HepG2 (cell line): ENCODE measurements around the gene OR1I1. TPM values are rescaled to one million over a fixed set of nuclear protein-coding genes. Genes with fewer than 3 reads are reported as not detected.

Experiments
- ARID5B ChIP-seq: IDR thresholded peaks from 2 replicates; pipeline ENCODE4 v1.4.0; 2020; ENCODE audit warnings: mild to moderate bottlenecking, missing genetic modification reagents
- ATF6 ChIP-seq: sonication (generic); formaldehyde crosslinking; conservative IDR thresholded peaks from 2 replicates; pipeline ENCODE4 v1.4.0; 2020; ENCODE audit warnings: missing genetic modification reagents
- BRCA1 ChIP-seq: sonication (generic); formaldehyde crosslinking; IDR thresholded peaks from 2 replicates; pipeline ENCODE4 v1.4.0; 2020; ENCODE audit warnings: missing genetic modification reagents
- CCDC6 ChIP-seq: sonication (generic); formaldehyde crosslinking; IDR thresholded peaks from 2 replicates; pipeline ENCODE4 v1.8.1; 2022; ENCODE audit warnings: mild to moderate bottlenecking, missing genetic modification reagents, moderate library complexity
- CREM ChIP-seq, 2 experiments: sonication (generic) in 1 of 2; formaldehyde crosslinking in 1 of 2; IDR thresholded peaks; 2 replicates each; pipeline versions ENCODE4 v1.4.0 to v1.6.1; 2016 to 2020; ENCODE audit warnings: antibody characterized with exemption in 1 of 2, mild to moderate bottlenecking in 1 of 2, missing genetic modification reagents in 1 of 2
- DPF2 ChIP-seq: sonication (generic); formaldehyde crosslinking; IDR thresholded peaks from 2 replicates; pipeline ENCODE4 v1.4.0; 2020; ENCODE audit warnings: mild to moderate bottlenecking, low read depth, missing genetic modification reagents, borderline replicate concordance
- ERF ChIP-seq: IDR thresholded peaks from 2 replicates; pipeline ENCODE4 v1.6.1; 2018; ENCODE audit warnings: missing biosample characterization, missing genetic modification reagents
- HNRNPK ChIP-seq: fragments of 200-400 bp; formaldehyde crosslinking; IDR thresholded peaks from 2 replicates; pipeline ENCODE4 v1.6.1; 2018; ENCODE audit warnings: low read length, low read depth, moderate library complexity, mild to moderate bottlenecking; ENCODE audit not compliant: poor library complexity, severe bottlenecking
- HOMEZ ChIP-seq: IDR thresholded peaks from 2 replicates; pipeline ENCODE4 v1.6.1; 2016; ENCODE audit warnings: low read depth
- KDM6A ChIP-seq: IDR thresholded peaks from 2 replicates; pipeline ENCODE4 v1.6.1; 2016; ENCODE audit warnings: low read depth
- POLR2A ChIP-seq, 2 experiments: IDR thresholded peaks; 2 replicates each; pipeline ENCODE4 v1.6.1; 2011; ENCODE audit warnings: low read depth in 2 of 2, low read length in 2 of 2, mild to moderate bottlenecking in 1 of 2, moderate library complexity in 1 of 2; ENCODE audit not compliant: insufficient read depth in 1 of 2
- RORA ChIP-seq: sonication (generic); formaldehyde crosslinking; IDR thresholded peaks from 2 replicates; pipeline ENCODE4 v1.5.0; 2020; ENCODE audit warnings: mild to moderate bottlenecking, missing genetic modification reagents, moderate library complexity
- SAP130 ChIP-seq: IDR thresholded peaks from 2 replicates; pipeline ENCODE4 v1.6.1; 2016; ENCODE audit warnings: low read depth
- TARDBP ChIP-seq: sonication (generic); formaldehyde crosslinking; IDR thresholded peaks from 2 replicates; pipeline ENCODE4 v1.8.0; 2022; ENCODE audit warnings: mild to moderate bottlenecking, missing genetic modification reagents
- ZBTB37 ChIP-seq: sonication (generic); formaldehyde crosslinking; IDR thresholded peaks from 2 replicates; pipeline ENCODE4 v1.4.0; 2020; ENCODE audit warnings: mild to moderate bottlenecking, missing genetic modification reagents
- ZFY ChIP-seq: sonication (generic); formaldehyde crosslinking; IDR thresholded peaks from 2 replicates; pipeline ENCODE4 v1.4.0; 2020; ENCODE audit warnings: missing genetic modification reagents
- ZNF292 ChIP-seq: sonication (generic); formaldehyde crosslinking; IDR thresholded peaks from 2 replicates; pipeline ENCODE4 v1.8.1; 2022; ENCODE audit warnings: mild to moderate bottlenecking, low read depth, missing genetic modification reagents, borderline replicate concordance
- ZNF362 ChIP-seq: sonication (generic); formaldehyde crosslinking; IDR thresholded peaks from 2 replicates; pipeline ENCODE4 v1.4.0; 2020; ENCODE audit warnings: missing genetic modification reagents, mild to moderate bottlenecking, borderline replicate concordance
- ZNF761 ChIP-seq: sonication (generic); formaldehyde crosslinking; conservative IDR thresholded peaks from 2 replicates; pipeline ENCODE4 v1.4.0; 2020; ENCODE audit warnings: mild to moderate bottlenecking, missing genetic modification reagents
- polyA plus RNA-seq, 8 experiments: library from polyadenylated mRNA; depleted of rRNA in 3 of 8; stranded (reverse) in 7 of 8; unstranded in 1 of 8; fragments of >200 nt; fragmentation: Illumina TruSeq in 4 of 8; extraction: Trizol in 4 of 8; gene quantifications; 2 replicates each; pipeline versions ENCODE4 v1.2.1 to v1.2.3, GENCODE V29; 2011 to 2016; ENCODE audit warnings: low read depth in 4 of 8, missing spikeins in 1 of 8, mixed read lengths in 1 of 8; ENCODE audit not compliant: insufficient read depth in 1 of 8
- total RNA-seq, 5 experiments: library from RNA; depleted of rRNA; stranded (reverse); fragments of >200 nt; fragmentation: Illumina TruSeq; extraction: Trizol; gene quantifications; 2 replicates each; pipeline ENCODE4 v1.2.3, GENCODE V29; 2016; ENCODE audit warnings: low read depth in 1 of 5

The OR1I1 gene
- total and polyA plus RNA-seq, 2 of the 13 experiments (the other 11 are each of a cell fraction or from before 2014, with no cell fraction given) = not detected

- TF ChIP-seq ERF = 0 out of 2 replicates have a peak, but pooled peaks have one; percentile 20
- TF ChIP-seq ZNF761 (CRISPR knock-in tag) = peak; percentile 70; the same call in 1 of the 2 replicates
- TF ChIP-seq POLR2A (IDR thresholded peaks at IDR 0.05; ENCODE audit: insufficient read depth in 1 of 2, low read depth in 2 of 2, low read length in 2 of 2) = no peak
- peak; percentile 29; the same call in 1 of the 2 replicates for TF ChIP-seq ARID5B (CRISPR knock-in tag)
- peak; percentile 56; the same call in 1 of the 2 replicates for TF ChIP-seq ZNF292 (CRISPR knock-in tag)
- TF ChIP-seq SAP130 = peak; percentile 56; the same call in 1 of the 2 replicates
- no peak for TF ChIP-seq ATF6 (CRISPR knock-in tag)
- peak; percentile 16; the same call in 1 of the 2 replicates for TF ChIP-seq TARDBP (CRISPR knock-in tag)
- TF ChIP-seq ZNF362 = no peak
- no peak for TF ChIP-seq RORA
- TF ChIP-seq ZFY (CRISPR knock-in tag) = peak; percentile 20; the same call in 1 of the 2 replicates
- TF ChIP-seq HOMEZ = peak; percentile 29; the same call in 1 of the 2 replicates
- TF ChIP-seq BRCA1 (CRISPR knock-in tag) = no peak; the same call in 1 of the 2 replicates
- TF ChIP-seq KDM6A (CRISPR knock-in tag) = no peak
- TF ChIP-seq HNRNPK = no peak
- no peak for TF ChIP-seq CCDC6 (CRISPR knock-in tag)
- TF ChIP-seq CREM (IDR thresholded peaks at IDR 0.05) = no peak
- no peak for TF ChIP-seq CREM (CRISPR knock-in tag; IDR thresholded peaks at IDR 0.05)
- TF ChIP-seq ZBTB37 (CRISPR knock-in tag) = no peak
- TF ChIP-seq DPF2 (CRISPR knock-in tag) = peak; percentile 39; the same call in 1 of the 2 replicates
These were observed 8.9 kb upstream of the OR1I1 start (continued) for GRCh38 chr19:15072930-15073647.
